Measurements from ENCODE around the gene POC1A.

The POC1A gene

DNA sequence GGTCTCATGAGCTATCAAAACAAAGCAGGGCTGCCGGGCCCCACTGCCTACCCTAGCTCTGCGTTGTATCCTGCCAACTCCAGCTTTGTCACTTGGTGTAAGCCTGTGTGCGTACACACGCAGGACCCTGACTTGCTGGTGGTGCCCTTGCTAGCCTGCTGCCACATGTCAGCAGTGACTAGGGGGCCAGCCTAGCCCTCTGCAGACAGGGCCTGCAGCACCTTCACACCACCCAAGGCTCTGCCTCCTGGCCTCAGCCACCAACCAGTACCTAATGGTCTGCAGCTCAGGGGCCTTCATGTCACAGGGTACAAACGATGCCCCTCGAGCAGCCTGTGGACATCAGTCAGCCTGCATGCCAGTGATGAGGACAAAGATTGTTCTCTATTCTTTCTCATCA is 67.8 kb downstream of the POC1A start:
- H3K36me3 Mint-ChIP-seq (ENCODE audit: low read depth) = no peaks in the 10 kb centered on the region
- peaks cover 36% of the 10 kb centered on the region for H3K4me1 Mint-ChIP-seq (ENCODE audit: low read depth)
- no peaks in the 10 kb centered on the region for H3K9me3 Mint-ChIP-seq
- peak overlapping the region; percentile 78 for H3K27ac Mint-ChIP-seq
- H3K27me3 Mint-ChIP-seq = no peaks in the 10 kb centered on the region
- no peak overlapping the region for H3K4me3 Mint-ChIP-seq

DNA sequence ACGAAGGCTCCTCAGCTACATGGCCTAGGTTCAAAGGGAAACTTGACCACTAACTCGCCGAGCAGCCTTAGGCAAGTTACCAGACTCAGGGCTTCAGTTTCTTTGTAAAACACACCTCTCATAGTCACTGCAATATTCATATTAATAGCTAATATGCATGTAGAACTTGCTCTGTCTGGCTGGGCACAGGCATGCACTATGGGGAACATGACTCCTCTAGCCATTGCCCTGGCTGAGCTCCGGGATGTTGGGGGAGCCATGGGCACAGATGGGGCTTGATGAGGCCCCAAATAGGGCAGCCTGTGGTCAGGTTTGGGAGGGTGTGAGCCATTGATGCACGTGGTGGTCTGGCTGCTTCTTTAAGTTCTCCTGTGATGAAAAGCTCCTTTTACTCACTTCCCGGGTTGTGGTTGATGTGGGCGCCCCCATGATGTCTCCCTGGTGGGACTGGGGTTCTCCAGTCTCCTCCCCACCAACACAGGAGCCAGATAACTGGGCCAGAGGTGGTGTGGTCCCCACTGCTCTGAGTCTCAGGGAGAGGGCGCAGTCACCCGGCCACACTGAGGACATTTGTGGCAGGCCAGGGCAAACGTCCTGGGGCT is 68.4 kb downstream of the POC1A start:
- Mint-ChIP-seq H3K36me3 (ENCODE audit: low read depth) (no peaks in the 10 kb centered on the region), H3K4me3 (peak overlapping the region; percentile 17), H3K9me3 (no peaks in the 10 kb centered on the region), H3K4me1 (ENCODE audit: low read depth) (peaks cover 36% of the 10 kb centered on the region), H3K27me3 (no peaks in the 10 kb centered on the region), H3K27ac (peak overlapping the region; percentile 78)

DNA sequence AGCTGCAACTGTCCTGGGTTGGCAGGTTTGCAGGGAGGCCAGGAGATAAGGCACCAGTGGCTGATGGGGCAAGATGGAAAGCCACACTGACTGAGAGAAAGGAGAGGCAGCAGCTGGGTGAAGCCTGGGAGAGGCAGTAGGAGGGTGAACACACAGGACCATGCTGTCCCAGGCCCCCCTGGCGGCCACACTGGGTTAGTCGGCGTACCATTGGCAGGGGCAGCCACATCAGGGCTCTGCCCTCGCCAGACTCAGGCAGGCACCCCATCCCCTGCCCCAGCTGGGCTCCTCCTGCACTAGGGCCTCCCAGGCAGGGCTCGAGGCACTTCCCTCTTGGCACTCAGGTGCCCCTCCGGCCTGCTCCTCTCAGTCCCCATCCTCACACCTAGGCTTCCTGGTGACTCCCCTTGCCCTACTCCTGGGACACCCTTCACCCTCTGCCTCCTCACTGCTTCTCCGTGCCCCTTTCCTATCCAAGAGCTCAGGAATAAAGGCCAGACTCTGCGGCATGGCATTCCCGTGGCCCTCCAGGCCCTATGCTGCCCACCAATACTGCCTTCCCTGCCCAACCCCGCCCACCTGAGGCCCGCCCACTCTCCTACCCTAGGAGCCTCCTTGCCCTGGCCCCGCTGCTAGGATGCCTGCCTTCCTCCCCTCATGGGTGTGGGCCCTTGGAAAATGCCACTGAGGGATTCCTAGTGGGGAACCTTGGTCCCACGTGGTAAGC is 69.1 kb downstream of the POC1A start:
- Mint-ChIP-seq H3K4me1 (ENCODE audit: low read depth) (peaks cover 36% of the 10 kb centered on the region), H3K4me3 (peak overlapping the region; percentile 17), H3K36me3 (ENCODE audit: low read depth) (no peaks in the 10 kb centered on the region)

DNA sequence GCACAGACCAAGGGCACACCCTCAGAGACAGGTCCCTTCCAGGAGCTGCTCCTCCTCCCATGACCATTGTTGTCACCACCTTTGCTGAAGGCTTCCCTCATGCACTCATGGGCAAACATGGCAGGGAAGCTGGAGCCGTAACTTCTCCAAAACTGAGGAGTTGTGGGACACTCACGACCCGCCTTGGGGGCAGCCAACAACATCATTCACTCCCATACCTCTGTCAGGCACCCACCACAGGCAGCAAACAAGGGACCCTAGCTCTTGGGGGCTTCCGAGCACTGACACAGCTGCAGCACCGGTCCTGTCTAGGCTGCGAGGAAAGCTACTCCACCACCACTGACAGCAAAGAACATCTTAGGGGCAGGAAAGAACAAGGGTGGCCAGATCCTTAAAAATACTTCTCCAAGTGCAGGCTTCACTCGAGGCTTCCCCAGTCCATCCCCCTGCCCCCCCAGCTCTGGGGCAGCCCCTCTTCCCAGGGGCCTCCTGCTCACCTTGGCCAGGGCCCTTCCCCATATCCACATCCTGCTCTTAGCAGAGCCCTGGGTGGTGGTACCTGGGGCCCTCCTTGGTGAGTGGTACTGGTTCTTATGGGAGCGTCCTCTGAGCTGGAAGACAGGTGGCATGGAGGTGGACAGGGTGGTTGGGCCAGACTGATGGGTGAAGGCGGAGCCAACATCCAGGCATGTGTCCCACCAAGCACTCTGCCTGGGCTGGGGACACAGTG is 69.8 kb downstream of the POC1A start:
- H3K27ac Mint-ChIP-seq = no peak overlapping the region
- peaks cover 36% of the 10 kb centered on the region for H3K4me1 Mint-ChIP-seq (ENCODE audit: low read depth)

More for the DNA sequence above, 69.1 kb downstream of the POC1A start:
- H3K9me3 Mint-ChIP-seq = no peaks in the 10 kb centered on the region
- H3K27ac Mint-ChIP-seq = peak overlapping the region; percentile 78
- no peaks in the 10 kb centered on the region for H3K27me3 Mint-ChIP-seq

DNA sequence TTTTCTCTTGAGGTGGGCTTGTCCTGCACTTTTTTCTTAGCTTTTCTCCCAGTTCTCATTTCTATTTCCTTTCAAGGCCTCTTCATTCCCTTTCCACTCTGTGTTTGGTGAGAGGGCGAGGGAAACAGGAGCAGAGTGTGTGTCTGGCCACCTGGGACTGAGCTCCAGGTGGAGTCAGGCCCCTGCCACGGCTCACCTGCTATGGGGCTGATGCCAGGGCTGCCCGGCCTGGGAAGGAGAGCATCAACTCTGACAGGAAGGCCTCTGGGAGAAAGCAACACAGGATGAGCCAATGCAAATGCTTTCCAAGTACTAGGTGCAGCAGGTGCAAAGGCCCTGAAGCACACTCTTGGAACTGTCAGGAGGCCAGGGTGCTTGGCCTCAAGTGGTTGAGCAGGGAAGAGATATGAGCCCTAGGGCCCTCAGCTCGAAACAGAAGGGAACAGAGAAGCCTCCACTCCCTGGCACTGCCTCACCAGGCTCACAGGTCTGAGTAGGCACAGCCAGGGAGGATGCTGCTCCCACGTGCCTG is 70.6 kb downstream of the POC1A start:
- no peak overlapping the region for H3K4me3 Mint-ChIP-seq
- H3K4me1 Mint-ChIP-seq (ENCODE audit: low read depth) = peaks cover 36% of the 10 kb centered on the region
- H3K27me3 Mint-ChIP-seq = no peaks in the 10 kb centered on the region
- H3K9me3 Mint-ChIP-seq = no peaks in the 10 kb centered on the region
- H3K36me3 Mint-ChIP-seq (ENCODE audit: low read depth) = no peaks in the 10 kb centered on the region
- no peak overlapping the region for H3K27ac Mint-ChIP-seq

More for the DNA sequence above, 69.8 kb downstream of the POC1A start:
- Mint-ChIP-seq H3K9me3 (no peaks in the 10 kb centered on the region), H3K4me3 (no peak overlapping the region), H3K27me3 (no peaks in the 10 kb centered on the region), H3K36me3 (ENCODE audit: low read depth) (no peaks in the 10 kb centered on the region)

DNA sequence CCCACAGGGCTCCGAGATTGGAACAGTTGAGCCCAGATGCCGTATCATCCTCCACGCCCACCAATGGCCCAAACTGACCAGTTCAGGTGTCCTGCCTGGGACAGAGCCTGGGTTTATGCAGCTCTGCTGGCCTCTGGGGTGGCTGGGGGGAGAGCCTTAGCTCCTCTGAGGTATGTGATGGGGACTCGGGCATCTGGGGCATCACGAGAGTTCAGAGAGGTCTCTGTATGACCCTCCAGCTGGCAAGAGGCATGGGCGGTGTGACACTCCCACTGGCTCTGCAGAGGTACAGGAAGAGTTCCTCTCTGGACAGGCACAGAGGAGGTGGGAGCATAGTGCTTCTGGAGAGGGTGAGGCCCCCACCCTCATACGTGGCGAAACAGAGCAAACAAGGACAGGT is 71.3 kb downstream of the POC1A start:
- Mint-ChIP-seq H3K27ac (no peak overlapping the region), H3K4me3 (no peak overlapping the region), H3K9me3 (no peaks in the 10 kb centered on the region), H3K27me3 (no peaks in the 10 kb centered on the region), H3K36me3 (ENCODE audit: low read depth) (no peaks in the 10 kb centered on the region), H3K4me1 (ENCODE audit: low read depth) (peaks cover 33% of the 10 kb centered on the region)

DNA sequence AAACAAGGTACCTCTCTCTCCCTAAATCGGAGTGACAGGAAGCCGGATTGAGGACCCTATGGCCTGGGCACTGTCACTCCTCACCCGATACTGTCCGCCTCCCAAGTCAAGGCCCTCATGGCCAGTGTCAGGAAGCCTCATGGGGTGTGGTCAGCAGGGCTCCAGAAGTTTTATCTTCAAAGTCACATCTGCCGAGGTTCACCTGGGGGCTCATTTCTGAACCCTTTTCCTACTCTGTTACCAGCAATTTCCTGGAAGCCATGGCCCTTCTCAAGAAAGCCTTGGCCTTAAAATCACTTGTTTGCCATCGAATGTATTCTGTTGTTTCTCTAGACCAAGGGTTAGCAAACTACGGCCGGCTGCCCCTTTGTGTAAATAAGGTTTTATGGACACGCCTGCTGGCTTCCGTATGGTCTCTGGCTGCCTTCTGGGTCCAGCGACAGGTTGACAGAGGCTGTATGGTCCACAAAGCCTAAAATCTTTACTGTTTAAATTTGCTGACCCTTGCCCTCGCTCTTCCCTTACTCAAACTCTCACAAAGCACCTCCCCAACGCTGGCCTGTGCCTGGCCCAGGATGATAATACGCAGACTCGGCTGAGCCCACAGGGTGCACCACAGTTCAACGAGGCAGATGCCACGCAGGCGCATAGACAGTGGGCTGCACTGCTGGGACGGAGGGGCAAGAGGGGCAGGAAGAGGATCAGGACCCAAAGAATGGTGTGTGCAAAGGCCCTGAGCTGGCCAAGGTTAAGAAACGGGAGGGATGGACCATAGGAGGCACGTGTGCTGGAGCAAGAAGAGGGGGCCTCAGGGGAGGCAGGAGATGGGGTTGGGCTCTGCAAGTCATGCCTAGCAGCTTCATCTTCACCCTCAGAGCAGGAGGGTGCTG is 73.1 kb downstream of the POC1A start:
- peaks cover 14% of the 10 kb centered on the region for H3K4me1 Mint-ChIP-seq (ENCODE audit: low read depth)
- no peaks in the 10 kb centered on the region for H3K27me3 Mint-ChIP-seq

DNA sequence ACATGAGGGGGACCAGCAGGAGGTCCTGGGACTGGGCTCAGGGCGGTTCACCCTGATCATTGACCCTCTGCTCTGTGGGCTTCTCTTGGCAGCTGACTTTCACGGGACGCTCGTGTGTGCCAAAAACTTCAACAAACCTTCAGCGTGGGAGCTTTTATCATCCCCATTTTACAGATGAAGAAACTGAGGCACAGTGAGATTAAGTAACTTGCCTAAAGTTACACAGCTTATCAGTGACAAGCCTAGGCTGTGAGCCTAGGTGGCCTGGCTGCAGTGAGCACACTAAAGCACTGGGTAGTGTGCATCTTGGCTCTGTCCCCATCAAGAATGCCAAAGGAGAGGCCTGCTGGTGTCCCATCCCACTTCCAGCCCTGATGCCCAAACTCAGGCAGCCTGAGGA is 74.3 kb downstream of the POC1A start:
- no peaks in the 10 kb centered on the region for H3K9me3 Mint-ChIP-seq
- H3K36me3 Mint-ChIP-seq (ENCODE audit: low read depth) = no peaks in the 10 kb centered on the region
- H3K27me3 Mint-ChIP-seq = no peaks in the 10 kb centered on the region
- no peak overlapping the region for H3K27ac Mint-ChIP-seq
- no peak overlapping the region for H3K4me3 Mint-ChIP-seq
- peaks cover 3% of the 10 kb centered on the region for H3K4me1 Mint-ChIP-seq (ENCODE audit: low read depth)

More for the DNA sequence above, 73.1 kb downstream of the POC1A start:
- Mint-ChIP-seq H3K4me3 (no peak overlapping the region), H3K36me3 (ENCODE audit: low read depth) (no peaks in the 10 kb centered on the region), H3K9me3 (no peaks in the 10 kb centered on the region), H3K27ac (no peak overlapping the region)

DNA sequence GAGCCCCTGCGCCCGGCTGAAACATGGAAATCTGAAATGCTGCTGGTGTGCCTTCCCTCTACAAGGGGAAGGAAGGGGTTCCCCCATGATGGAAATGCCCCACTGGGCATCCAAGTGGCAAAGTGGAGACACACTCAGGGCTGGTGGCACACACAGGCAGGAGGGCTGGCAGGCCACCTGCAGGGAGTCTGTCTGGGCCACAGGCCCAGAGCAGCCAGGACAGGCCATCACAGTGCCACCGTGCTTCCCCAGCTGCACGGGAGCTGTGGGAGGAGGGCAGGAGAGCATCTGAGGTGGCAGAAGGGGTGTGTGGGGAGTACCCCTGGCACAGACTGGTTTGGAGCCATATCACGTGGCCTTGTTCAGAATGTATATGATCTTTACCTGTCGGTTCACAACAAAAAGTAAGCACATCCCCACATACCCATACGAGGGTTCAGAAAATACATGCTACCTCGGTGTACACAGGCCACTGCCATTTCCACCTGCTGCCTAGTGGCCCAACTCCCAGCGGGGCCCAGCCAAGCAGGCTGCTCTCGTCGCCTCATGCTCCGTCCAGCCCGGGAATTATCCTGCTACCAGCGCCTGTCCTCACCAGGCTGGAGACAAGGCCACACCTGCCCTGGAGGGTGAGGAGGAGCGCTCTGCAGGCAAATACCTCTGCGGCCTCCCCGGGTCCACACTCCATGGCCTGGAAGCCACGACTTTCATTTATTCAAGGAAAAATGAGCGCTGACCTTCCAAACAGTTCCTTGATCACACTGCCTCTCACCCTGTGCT is 75.3 kb downstream of the POC1A start:
- Mint-ChIP-seq H3K27me3 (no peaks in the 10 kb centered on the region), H3K4me1 (ENCODE audit: low read depth) (no peaks in the 10 kb centered on the region), H3K4me3 (no peak overlapping the region), H3K36me3 (ENCODE audit: low read depth) (peaks cover under 1% of the 10 kb centered on the region), H3K9me3 (no peaks in the 10 kb centered on the region), H3K27ac (no peak overlapping the region)

DNA sequence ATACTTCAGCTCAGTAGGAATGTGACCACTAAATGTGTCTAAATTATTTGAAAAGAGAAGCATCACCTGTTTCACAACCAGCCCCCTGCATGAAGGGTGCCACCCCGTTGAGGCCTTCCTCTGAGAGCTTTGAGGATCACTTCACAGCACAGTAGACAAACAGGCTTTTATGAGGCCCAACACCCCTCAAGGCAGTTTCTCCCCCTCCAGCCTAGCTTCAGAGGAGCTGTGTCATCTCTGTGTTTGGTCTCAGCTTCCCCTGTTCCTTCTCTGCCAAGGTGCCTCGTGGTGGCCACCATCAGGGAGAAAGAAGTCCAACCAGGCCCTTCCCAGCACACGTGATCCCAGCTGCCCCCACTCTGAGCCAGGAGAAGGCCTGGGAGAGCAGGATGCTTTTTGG is 76.3 kb downstream of the POC1A start:
- Mint-ChIP-seq H3K36me3 (ENCODE audit: low read depth) (peaks cover 4% of the 10 kb centered on the region), H3K4me1 (ENCODE audit: low read depth) (no peaks in the 10 kb centered on the region), H3K4me3 (no peak overlapping the region), H3K27me3 (no peaks in the 10 kb centered on the region), H3K9me3 (no peaks in the 10 kb centered on the region), H3K27ac (no peak overlapping the region)

DNA sequence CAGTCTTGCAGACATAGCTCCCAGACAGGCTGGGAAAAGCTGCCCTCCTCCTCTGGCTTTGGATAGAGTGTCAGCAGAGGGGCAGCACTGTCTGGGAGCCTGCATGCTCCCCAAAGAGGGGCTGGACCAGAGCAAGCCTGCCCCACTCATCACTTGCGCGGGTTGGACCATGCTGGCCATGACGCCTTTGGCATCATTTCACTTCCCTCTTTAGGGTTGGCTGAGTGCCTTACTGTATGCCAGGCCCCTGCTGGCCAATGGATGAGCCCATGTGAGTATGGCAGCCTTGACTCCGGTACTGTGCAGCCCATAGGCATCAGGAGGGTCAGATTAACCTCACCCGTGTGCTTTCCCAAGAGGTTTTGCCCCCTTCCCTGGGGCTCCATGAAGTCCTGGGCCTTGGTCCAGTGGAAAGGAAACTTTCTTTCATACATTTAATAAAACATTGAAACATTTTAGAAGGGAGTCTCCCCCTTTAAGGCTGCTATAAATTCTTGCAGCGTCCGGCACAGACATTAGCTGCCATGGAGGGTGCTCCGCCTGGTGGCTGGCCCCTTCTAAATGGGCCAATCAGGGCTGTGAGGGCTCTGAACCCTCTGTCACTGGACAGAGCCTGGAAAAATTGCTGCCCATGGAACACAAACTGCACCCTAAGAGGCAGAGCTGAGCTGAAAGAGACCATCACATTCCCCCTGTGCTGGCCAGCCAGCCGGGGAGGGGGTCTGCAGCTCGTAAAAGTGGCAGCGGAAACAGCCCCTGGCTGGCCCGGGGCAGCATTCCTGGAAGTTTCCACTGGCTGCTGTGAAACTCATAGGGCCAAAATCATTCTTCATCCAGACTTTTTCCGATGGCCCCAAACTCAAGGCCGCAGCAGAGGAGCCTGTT is 77.1 kb downstream of the POC1A start:
- H3K9me3 Mint-ChIP-seq = no peaks in the 10 kb centered on the region

DNA sequence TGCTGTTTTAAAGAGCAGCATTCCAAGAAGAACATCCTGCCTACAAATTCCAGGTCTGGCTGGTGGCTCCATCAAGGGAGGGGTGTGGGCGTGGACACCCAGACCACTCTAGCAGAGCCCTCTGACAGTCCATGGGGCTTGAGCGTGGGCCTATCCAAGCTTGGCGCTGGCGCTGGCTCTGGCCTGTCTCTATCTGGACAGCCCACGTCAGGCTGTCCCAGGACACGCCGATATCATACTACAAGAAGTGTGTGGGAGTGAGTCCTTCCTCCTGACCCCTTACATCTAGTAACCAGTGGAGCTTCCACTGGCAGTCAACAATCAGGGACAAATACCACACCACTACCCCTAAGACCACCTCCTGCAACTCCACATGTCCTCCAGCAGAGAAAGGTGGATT is 80.7 kb downstream of the POC1A start:
- Mint-ChIP-seq H3K4me3 (no peak overlapping the region), H3K36me3 (ENCODE audit: low read depth) (peaks cover 4% of the 10 kb centered on the region), H3K27me3 (no peaks in the 10 kb centered on the region), H3K9me3 (no peaks in the 10 kb centered on the region), H3K4me1 (ENCODE audit: low read depth) (peaks cover 6% of the 10 kb centered on the region), H3K27ac (no peak overlapping the region)

More for the DNA sequence above, 77.1 kb downstream of the POC1A start:
- H3K36me3 Mint-ChIP-seq (ENCODE audit: low read depth) = peaks cover 4% of the 10 kb centered on the region
- no peak overlapping the region for H3K4me3 Mint-ChIP-seq
- no peak overlapping the region for H3K27ac Mint-ChIP-seq
- H3K27me3 Mint-ChIP-seq = no peaks in the 10 kb centered on the region
- no peaks in the 10 kb centered on the region for H3K4me1 Mint-ChIP-seq (ENCODE audit: low read depth)

DNA sequence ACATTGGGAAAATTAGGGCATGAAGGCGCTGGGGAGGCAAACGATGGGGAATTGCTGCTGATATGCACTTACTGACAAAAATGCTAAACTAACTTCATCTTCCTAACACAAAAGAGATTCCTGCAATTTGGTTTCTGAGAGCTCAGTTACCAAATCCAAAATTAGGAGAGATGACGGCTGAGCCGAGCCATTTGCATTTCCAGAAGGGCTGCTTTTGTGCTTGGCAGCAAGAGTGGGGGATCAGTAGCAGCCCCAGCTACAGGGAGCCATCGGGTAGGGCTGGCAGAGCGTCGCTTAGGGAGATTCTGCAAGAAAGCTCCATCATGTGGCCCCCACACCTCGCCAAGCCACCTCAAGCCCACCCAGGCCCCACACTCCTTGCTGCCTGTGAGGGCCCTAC is 81.8 kb downstream of the POC1A start:
- Mint-ChIP-seq H3K27me3 (no peaks in the 10 kb centered on the region), H3K4me1 (ENCODE audit: low read depth) (peaks cover 6% of the 10 kb centered on the region), H3K4me3 (no peak overlapping the region), H3K27ac (no peak overlapping the region), H3K9me3 (no peaks in the 10 kb centered on the region), H3K36me3 (ENCODE audit: low read depth) (peaks cover 4% of the 10 kb centered on the region)
